Loucy (cell line): ENCODE results near the gene PRPSAP1.

ENCODE experiments used
- EZH2phosphoT487 ChIP-seq: fragments of 200-600 bp; IDR thresholded peaks from 2 replicates; pipeline ENCODE4 v1.6.1; 2018; ENCODE audit warnings: antibody characterized with exemption, mild to moderate bottlenecking, moderate library complexity, borderline replicate concordance
- TF ChIP-seq, protein P1 (sequence below): fragments of 200-600 bp; sonication (generic); conservative IDR thresholded peaks from 2 replicates; pipeline ENCODE4 v1.5.1; 2014; ENCODE audit warnings: mild to moderate bottlenecking, antibody characterized with exemption, low read length

DNA sequence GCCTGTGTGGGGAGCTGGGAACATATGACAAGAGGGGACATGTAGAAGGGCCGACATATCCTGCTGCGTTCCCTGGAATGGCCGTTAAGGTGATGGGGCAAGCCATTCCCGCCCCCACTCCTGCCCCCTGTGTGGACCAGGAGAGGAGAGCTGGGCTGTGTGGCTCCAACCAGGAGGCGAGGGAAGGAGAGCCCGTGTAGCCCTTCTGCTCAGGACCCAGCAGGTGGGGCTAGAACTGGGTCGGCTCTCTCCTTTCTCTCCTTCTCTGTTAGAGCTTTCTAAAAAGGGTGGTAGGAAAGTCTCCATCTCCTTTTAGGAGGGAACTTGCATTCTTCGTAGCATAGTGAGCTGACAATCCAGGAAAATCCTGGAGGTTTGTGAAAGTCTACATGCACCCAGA, 43.5 kb upstream of the PRPSAP1 start:
- TF ChIP-seq, protein P1, sequence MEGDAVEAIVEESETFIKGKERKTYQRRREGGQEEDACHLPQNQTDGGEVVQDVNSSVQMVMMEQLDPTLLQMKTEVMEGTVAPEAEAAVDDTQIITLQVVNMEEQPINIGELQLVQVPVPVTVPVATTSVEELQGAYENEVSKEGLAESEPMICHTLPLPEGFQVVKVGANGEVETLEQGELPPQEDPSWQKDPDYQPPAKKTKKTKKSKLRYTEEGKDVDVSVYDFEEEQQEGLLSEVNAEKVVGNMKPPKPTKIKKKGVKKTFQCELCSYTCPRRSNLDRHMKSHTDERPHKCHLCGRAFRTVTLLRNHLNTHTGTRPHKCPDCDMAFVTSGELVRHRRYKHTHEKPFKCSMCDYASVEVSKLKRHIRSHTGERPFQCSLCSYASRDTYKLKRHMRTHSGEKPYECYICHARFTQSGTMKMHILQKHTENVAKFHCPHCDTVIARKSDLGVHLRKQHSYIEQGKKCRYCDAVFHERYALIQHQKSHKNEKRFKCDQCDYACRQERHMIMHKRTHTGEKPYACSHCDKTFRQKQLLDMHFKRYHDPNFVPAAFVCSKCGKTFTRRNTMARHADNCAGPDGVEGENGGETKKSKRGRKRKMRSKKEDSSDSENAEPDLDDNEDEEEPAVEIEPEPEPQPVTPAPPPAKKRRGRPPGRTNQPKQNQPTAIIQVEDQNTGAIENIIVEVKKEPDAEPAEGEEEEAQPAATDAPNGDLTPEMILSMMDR, result no peak
- TF ChIP-seq EZH2phosphoT487, result no peak
